CD14-positive monocyte (primary cell): ENCODE measurements around the gene SUSD1. TPM values are rescaled to one million over a fixed set of nuclear protein-coding genes. Genes with fewer than 3 reads are reported as not detected.

ENCODE experiments used
- DNase-seq, 3 donors: peaks; one replicate each; pipeline ENCODE4 v3.0.0-alpha.2; 2011 to 2022
- H2AFZ ChIP-seq: 2 replicates; pipeline ENCODE4 v1.6.0; 2012; ENCODE audit warnings: mild to moderate bottlenecking, low read depth, low read length, inconsistent platforms; ENCODE audit not compliant: insufficient read depth, poor library complexity, severe bottlenecking
- H3K27ac ChIP-seq, 2 donors: 1 replicate in 1 of 2; 2 replicates in 1 of 2; pipeline ENCODE4 v1.5.1; 2012 to 2013; ENCODE audit warnings: low read length in 2 of 2, control low read depth in 1 of 2, inconsistent platforms in 1 of 2, low read depth in 1 of 2, mild to moderate bottlenecking in 1 of 2
- H3K27me3 ChIP-seq, 2 donors: one replicate each; pipeline versions ENCODE4 v1.6.0 to v1.6.1; 2011 to 2013; ENCODE audit warnings: low read length in 2 of 2; ENCODE audit not compliant: control insufficient read depth in 2 of 2, insufficient read depth in 2 of 2
- H3K36me3 ChIP-seq, 2 donors: replicated peaks in 1 of 2; 1 replicate in 1 of 2; 2 replicates in 1 of 2; pipeline versions ENCODE4 v1.5.1 to v1.6.1; 2012 to 2013; ENCODE audit warnings: low read length in 2 of 2, control low read depth in 1 of 2, inconsistent platforms in 1 of 2, mild to moderate bottlenecking in 1 of 2; ENCODE audit not compliant: insufficient read depth in 2 of 2, control insufficient read depth in 1 of 2
- H3K4me1 ChIP-seq, 2 donors: 1 replicate in 1 of 2; 2 replicates in 1 of 2; pipeline versions ENCODE4 v1.5.1 to v1.6.1; 2012 to 2013; ENCODE audit warnings: low read length in 2 of 2, control low read depth in 1 of 2, inconsistent platforms in 1 of 2, mild to moderate bottlenecking in 1 of 2, moderate library complexity in 1 of 2; ENCODE audit not compliant: insufficient read depth in 2 of 2, control insufficient read depth in 1 of 2
- H3K4me2 ChIP-seq: replicated peaks from 2 replicates; pipeline ENCODE3; 2012; ENCODE audit warnings: low read length, moderate library complexity, mild to moderate bottlenecking; ENCODE audit not compliant: poor library complexity, severe bottlenecking; ENCODE audit errors: extremely low read depth
- H3K4me3 ChIP-seq, 3 experiments: fragments of 200-600 bp in 1 of 3; sonication (generic) in 1 of 3; replicated peaks in 1 of 3; 1 replicate in 2 of 3; 2 replicates in 1 of 3; pipeline ENCODE4 v1.5.1; 2011 to 2013; ENCODE audit warnings: low read length in 3 of 3, mild to moderate bottlenecking in 3 of 3, control low read depth in 2 of 3, low read depth in 2 of 3, inconsistent platforms in 1 of 3, moderate library complexity in 1 of 3
- H3K79me2 ChIP-seq: 2 replicates; pipeline ENCODE4 v1.6.0; 2012; ENCODE audit warnings: mild to moderate bottlenecking, control low read depth, inconsistent platforms, low read length, moderate library complexity; ENCODE audit not compliant: insufficient read depth
- H3K9ac ChIP-seq: 2 replicates; pipeline ENCODE4 v1.6.0; 2017; ENCODE audit warnings: low read length, mild to moderate bottlenecking; ENCODE audit not compliant: insufficient read depth, poor library complexity, severe bottlenecking
- H3K9me3 ChIP-seq, 2 donors: replicated peaks in 1 of 2; 1 replicate in 1 of 2; 2 replicates in 1 of 2; pipeline versions ENCODE4 v1.5.1 to v1.6.1; 2012 to 2013; ENCODE audit warnings: low read length in 2 of 2, control low read depth in 1 of 2; ENCODE audit not compliant: control insufficient read depth in 1 of 2, insufficient read depth in 1 of 2
- H4K20me1 ChIP-seq: 2 replicates; pipeline ENCODE4 v1.6.0; 2012; ENCODE audit warnings: mild to moderate bottlenecking, low read length, control low read depth, moderate library complexity; ENCODE audit not compliant: insufficient read depth
- H3K27ac Mint-ChIP-seq, 7 donors: one replicate each; pipeline ENCODE4 v1.8.0; 2020; ENCODE audit warnings: mild to moderate bottlenecking in 7 of 7, mixed read lengths in 7 of 7, moderate library complexity in 6 of 7, inconsistent platforms in 2 of 7
- H3K27me3 Mint-ChIP-seq, 3 donors: one replicate each; pipeline ENCODE4 v1.8.0; 2021 to 2022; ENCODE audit warnings: low read depth in 3 of 3, mild to moderate bottlenecking in 3 of 3, mixed read lengths in 3 of 3, moderate library complexity in 3 of 3, inconsistent platforms in 1 of 3
- H3K36me3 Mint-ChIP-seq, 2 donors: one replicate each; pipeline ENCODE4 v1.8.0; 2020; ENCODE audit warnings: mixed read lengths in 2 of 2, inconsistent platforms in 1 of 2, mild to moderate bottlenecking in 1 of 2
- H3K4me1 Mint-ChIP-seq: one replicate; pipeline ENCODE4 v1.8.0; 2020; ENCODE audit warnings: mild to moderate bottlenecking, mixed read lengths
- H3K4me3 Mint-ChIP-seq, 2 donors: one replicate each; pipeline ENCODE4 v1.8.0; 2020; ENCODE audit warnings: mild to moderate bottlenecking in 2 of 2, mixed read lengths in 2 of 2, moderate library complexity in 1 of 2
- H3K9me3 Mint-ChIP-seq, 7 donors: one replicate each; pipeline ENCODE4 v1.8.0; 2020 to 2022; ENCODE audit warnings: mixed read lengths in 7 of 7, mild to moderate bottlenecking in 6 of 7, moderate library complexity in 6 of 7, inconsistent platforms in 2 of 7
- WGBS: methylation state at CpG from one replicate; pipeline ENCODE4 v1.1.5; 2013; ENCODE audit warnings: missing lambda C conversion rate; ENCODE audit not compliant: insufficient coverage; 5-methylcytosine and 5-hydroxymethylcytosine counted together
- intact Hi-C, 2 donors: fragments of 100-400 bp; cut with micrococcal nuclease; formaldehyde crosslinking; loops; one replicate each; pipeline versions ENCODE4 v1.15.0 to v1.15.1; 2023
- polyA plus RNA-seq, 3 donors: library from polyadenylated mRNA; depleted of rRNA in 1 of 3; unstranded in 2 of 3; stranded (reverse) in 1 of 3; fragments of 300-500 nt in 2 of 3; fragments of >200 nt in 1 of 3; fragmentation: Illumina TruSeq in 2 of 3; gene quantifications; 1 replicate in 2 of 3; 2 replicates in 1 of 3; pipeline ENCODE4 v1.2.3, GENCODE V29; 2012 to 2021
- TF ChIP-seq, protein P1 (sequence below): fragments of 200-600 bp; IDR thresholded peaks from one replicate; pipeline ENCODE4 v1.8.0; 2022; ENCODE audit warnings: antibody characterized with exemption, mild to moderate bottlenecking

Gene SUSD1
- polyA plus RNA-seq, 3 donors: 29.1 to 42.3 (median 30.9) TPM

DNA sequence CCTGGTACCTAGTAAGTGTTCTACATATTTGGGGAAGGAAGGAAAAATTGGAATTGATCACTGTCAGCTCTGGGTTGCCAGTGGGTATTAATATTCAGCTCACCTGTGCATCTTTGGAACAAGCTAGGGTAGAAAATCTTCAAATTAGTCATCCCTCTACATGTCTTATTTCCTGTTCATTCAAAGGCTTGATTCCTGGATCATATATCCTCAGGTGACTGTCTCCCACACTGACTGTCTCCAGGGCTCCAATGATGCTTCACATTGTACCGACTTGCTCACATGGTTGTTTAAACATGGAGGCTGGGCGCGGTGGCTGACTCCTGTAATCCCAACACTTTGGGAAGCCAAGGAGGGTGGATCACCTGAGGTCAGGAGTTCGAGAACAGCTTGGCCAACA lies 11.6 kb upstream of the SUSD1 start:
- Histone ChIP-seq H3K27ac (no peak overlapping the region), H2AFZ (no peak overlapping the region), H3K4me3 (no peak overlapping the region), H3K4me1 (peaks cover 1% of the 10 kb centered on the region in 2 donors), H3K36me3 (no peaks in the 10 kb centered on the region), H3K9ac (no peak overlapping the region), H4K20me1 (no peaks in the 10 kb centered on the region), H3K9me3 (peaks cover 0 to 4% of the 10 kb centered on the region in 2 donors), H3K79me2 (no peaks in the 10 kb centered on the region), H3K4me2 (no peak overlapping the region), H3K27me3 (no peaks in the 10 kb centered on the region)
- TF ChIP-seq, protein P1, sequence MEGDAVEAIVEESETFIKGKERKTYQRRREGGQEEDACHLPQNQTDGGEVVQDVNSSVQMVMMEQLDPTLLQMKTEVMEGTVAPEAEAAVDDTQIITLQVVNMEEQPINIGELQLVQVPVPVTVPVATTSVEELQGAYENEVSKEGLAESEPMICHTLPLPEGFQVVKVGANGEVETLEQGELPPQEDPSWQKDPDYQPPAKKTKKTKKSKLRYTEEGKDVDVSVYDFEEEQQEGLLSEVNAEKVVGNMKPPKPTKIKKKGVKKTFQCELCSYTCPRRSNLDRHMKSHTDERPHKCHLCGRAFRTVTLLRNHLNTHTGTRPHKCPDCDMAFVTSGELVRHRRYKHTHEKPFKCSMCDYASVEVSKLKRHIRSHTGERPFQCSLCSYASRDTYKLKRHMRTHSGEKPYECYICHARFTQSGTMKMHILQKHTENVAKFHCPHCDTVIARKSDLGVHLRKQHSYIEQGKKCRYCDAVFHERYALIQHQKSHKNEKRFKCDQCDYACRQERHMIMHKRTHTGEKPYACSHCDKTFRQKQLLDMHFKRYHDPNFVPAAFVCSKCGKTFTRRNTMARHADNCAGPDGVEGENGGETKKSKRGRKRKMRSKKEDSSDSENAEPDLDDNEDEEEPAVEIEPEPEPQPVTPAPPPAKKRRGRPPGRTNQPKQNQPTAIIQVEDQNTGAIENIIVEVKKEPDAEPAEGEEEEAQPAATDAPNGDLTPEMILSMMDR: no peak
- 100% methylated on average over 3 of the region's 4 CpGs for WGBS
- Mint-ChIP-seq H3K27me3 (peaks cover 0 to 1% (median 0%) of the 10 kb centered on the region in 3 donors), H3K4me1 (no peaks in the 10 kb centered on the region), H3K36me3 (peaks cover 9 to 11% of the 10 kb centered on the region in 2 donors), H3K9me3 (peaks cover 5 to 16% (median 11%) of the 10 kb centered on the region in 7 donors), H3K27ac (no peak overlapping the region), H3K4me3 (no peak overlapping the region)
- DNase-seq: no peak
- intact Hi-C loops: no loop called here

- H3K9me3 ChIP-seq: peaks cover 0 to 4% of the 10 kb centered on the region in 2 donors
- H3K79me2 ChIP-seq: no peaks in the 10 kb centered on the region
- H3K36me3 ChIP-seq: no peaks in the 10 kb centered on the region
- 100% methylated on average over 1 of the region's 2 CpGs for WGBS
- H3K4me3 Mint-ChIP-seq: no peak overlapping the region
- peaks cover 2 to 11% (median 5%) of the 10 kb centered on the region in 7 donors for H3K9me3 Mint-ChIP-seq
- no peak overlapping the region for H3K9ac ChIP-seq
- H4K20me1 ChIP-seq: no peaks in the 10 kb centered on the region
- peaks cover 19% of the 10 kb centered on the region in 2 donors for H3K4me1 ChIP-seq
- no peak overlapping the region for H2AFZ ChIP-seq
- H3K27ac Mint-ChIP-seq: no peak overlapping the region
- H3K27me3 Mint-ChIP-seq: peaks cover 0 to 1% (median 0%) of the 10 kb centered on the region in 3 donors
- H3K36me3 Mint-ChIP-seq: no peaks in the 10 kb centered on the region
- intact Hi-C loops: loop anchor here in 1 of 2 donors (5.0 kb wide), 1 partner anchor 567 kb away; the partner anchor contains the start of gene SNX30
- peaks cover 15% of the 10 kb centered on the region for H3K4me1 Mint-ChIP-seq
- DNase-seq: no peak
- no peak overlapping the region for H3K4me2 ChIP-seq
- no peak overlapping the region for H3K27ac ChIP-seq
- TF ChIP-seq, protein P1: no peak
- no peaks in the 10 kb centered on the region for H3K27me3 ChIP-seq
- no peak overlapping the region for H3K4me3 ChIP-seq
Measured at GRCh38 chr9:112184946-112185345, 9.8 kb upstream of the SUSD1 start.
